Left kidney (tissue), 2 donors: ENCODE data around the gene KLF8. TPM values are rescaled to one million over a fixed set of nuclear protein-coding genes. Genes with fewer than 3 reads are reported as not detected.

ENCODE experiments used
- DNase-seq: peaks from one replicate; pipeline ENCODE4 v3.0.0-alpha.2; 2013
- polyA plus RNA-seq: library from polyadenylated mRNA; unstranded; fragments of 120-200 nt; gene quantifications from one replicate; pipeline ENCODE4 v1.2.1, GENCODE V29; 2013; ENCODE audit not compliant: insufficient read length

KLF8 gene
- polyA plus RNA-seq, 1 donor = 6.7 TPM

DNA sequence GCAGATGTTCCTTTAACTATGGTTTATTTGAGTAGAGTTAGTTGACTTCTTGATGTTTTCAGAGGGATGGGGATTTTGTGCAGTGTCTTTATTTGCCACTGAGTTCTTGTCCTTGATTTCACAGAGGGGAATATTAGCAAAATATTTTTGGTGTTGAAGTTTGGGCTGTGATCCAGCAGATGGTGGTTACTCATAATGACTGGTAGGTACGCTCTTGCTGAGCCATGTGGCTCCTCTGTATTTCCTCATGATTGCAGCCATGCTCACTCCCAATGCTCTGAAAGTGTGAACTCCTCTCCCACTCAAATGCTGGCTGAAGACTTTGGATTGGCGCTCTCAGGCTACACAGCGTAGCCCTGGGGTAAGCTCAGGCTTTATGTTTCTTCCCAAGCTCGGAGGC lies 77.7 kb downstream of the KLF8 start:
- DNase-seq = no peak

DNA sequence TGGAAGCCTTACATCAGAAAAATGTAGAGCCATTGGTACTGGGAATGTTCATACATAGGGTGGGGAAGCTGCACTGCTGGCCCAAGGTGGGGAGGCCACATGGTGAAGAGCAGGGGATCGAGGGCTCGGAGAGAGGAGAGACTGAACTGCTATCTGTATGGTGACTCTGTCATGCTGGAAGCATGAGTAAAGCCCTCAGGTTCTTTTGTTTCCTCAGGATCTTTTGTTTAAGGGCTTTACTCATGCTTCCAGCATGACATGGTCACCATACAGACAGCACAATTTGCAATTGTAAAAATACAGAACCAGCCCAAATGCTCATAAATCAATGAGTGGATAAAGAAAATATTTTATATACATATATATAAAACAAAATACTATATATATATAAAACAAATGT lies 78.4 kb downstream of the KLF8 start:
- DNase-seq = no peak

DNA sequence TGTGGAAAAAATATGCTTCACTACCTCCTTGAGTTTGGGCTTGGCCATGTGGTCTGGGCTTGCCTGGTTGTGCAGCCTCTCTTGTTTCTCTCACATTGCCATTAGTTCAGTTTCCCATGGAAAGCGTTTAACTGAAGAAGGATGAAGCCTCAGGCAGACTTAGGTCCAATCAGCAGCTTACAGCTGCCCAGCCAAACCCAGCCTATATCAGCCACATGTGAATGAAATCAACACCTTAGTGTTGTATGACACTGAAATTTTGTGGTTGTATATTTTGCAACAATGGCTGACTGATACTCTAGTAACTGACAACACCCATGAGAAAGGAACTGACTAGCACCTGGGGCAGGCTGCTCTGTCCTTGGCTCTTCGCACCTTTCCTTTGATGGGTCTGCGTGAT lies 81.2 kb downstream of the KLF8 start:
- no peak for DNase-seq

- DNase-seq = no peak
These were observed 82.2 kb downstream of the KLF8 start for GRCh38 chrX:56314334-56314733.

- no peak for DNase-seq
These were observed 85.9 kb downstream of the KLF8 start for GRCh38 chrX:56318076-56318475.

GRCh38 chrX:56319165-56319564 lies 87.0 kb downstream of the KLF8 start:
- DNase-seq = no peak
